ENCODE results near the gene RASA3. TPM values are rescaled to one million over a fixed set of nuclear protein-coding genes. Genes with fewer than 3 reads are reported as not detected.

RASA3 gene
- polyA plus RNA-seq, 1 donor from 2014 or later: 8.5 TPM

DNA sequence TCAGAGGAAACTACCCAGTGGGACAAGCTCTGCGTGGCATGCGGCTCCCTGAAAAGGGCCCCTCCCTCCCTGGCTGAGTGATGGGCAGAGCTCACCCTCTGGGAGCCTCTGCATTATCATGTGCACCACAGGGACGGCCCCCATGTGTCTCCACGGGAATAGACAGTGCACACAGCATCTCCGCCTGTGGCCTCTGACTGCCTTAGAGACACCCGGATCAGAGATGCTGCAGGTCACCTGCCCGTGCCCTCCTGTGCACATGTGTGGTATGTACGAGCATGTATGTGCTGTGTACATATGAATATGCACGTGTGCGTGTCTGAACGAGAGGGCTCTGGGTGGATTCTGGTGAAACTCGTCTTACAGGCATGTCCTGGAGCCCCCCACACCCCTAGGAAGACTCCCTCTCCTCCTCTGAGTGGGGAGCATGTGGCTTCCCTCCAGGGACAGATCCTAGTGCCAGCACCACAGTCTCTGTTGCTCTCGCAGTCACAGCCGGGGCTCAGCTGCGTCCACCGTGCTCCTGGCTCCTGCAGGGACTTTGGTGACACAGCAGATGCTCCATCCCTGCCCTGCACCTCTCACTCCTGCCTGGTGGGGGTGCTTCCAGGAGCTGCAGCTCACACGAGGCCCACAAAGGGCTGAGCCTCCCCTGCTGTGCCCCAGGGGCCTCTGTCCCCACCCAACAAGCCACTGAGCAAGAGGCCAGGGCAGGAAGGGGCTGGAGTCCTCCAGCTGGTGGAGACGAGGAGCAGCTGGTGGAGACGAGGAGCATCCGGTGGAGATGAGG, 178.2 kb downstream of the RASA3 start:
- Histone ChIP-seq H3K4me2 (ENCODE audit: low read length) (no peak overlapping the region), H3F3A (ENCODE audit: insufficient read depth, low read length, poor library complexity, severe bottlenecking) (no peaks in the 10 kb centered on the region), H3K9me3 (ENCODE audit: low read length) (no peaks in the 10 kb centered on the region), H4K20me1 (ENCODE audit: insufficient read depth) (no peaks in the 10 kb centered on the region), H2AFZ (ENCODE audit: low read depth, low read length) (no peak overlapping the region), H3K9me2 (ENCODE audit: insufficient read depth, low read length) (no peaks in the 10 kb centered on the region), H3K79me2 (replicated peaks; ENCODE audit: insufficient read depth, low read length) (no peaks in the 10 kb centered on the region), H3K9ac (ENCODE audit: low read length) (no peak overlapping the region), H3K36me3 (ENCODE audit: insufficient read depth, low read length) (no peaks in the 10 kb centered on the region), H3K4me3 (ENCODE audit: low read length) (no peak overlapping the region), H3K27ac (ENCODE audit: low read length) (no peak overlapping the region), H3K27me3 (ENCODE audit: insufficient read depth, low read depth, low read length) (no peaks in the 10 kb centered on the region)
- TF ChIP-seq, protein P1, sequence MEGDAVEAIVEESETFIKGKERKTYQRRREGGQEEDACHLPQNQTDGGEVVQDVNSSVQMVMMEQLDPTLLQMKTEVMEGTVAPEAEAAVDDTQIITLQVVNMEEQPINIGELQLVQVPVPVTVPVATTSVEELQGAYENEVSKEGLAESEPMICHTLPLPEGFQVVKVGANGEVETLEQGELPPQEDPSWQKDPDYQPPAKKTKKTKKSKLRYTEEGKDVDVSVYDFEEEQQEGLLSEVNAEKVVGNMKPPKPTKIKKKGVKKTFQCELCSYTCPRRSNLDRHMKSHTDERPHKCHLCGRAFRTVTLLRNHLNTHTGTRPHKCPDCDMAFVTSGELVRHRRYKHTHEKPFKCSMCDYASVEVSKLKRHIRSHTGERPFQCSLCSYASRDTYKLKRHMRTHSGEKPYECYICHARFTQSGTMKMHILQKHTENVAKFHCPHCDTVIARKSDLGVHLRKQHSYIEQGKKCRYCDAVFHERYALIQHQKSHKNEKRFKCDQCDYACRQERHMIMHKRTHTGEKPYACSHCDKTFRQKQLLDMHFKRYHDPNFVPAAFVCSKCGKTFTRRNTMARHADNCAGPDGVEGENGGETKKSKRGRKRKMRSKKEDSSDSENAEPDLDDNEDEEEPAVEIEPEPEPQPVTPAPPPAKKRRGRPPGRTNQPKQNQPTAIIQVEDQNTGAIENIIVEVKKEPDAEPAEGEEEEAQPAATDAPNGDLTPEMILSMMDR (IDR thresholded peaks at IDR 0.05; ENCODE audit: poor library complexity, severe bottlenecking): no peak
- TF ChIP-seq EP300 (conservative IDR thresholded peaks at IDR 0.05; ENCODE audit: poor library complexity, severe bottlenecking) (no peak), RAD21 (conservative IDR thresholded peaks at IDR 0.05) (no peak), EZH2 (IDR thresholded peaks at IDR 0.05; ENCODE audit: borderline replicate concordance, insufficient read depth, low read length, poor library complexity, severe bottlenecking) (no peak), SMC3 (conservative IDR thresholded peaks at IDR 0.05; ENCODE audit: poor library complexity) (no peak), TAF1 (IDR thresholded peaks at IDR 0.05; ENCODE audit: low read depth) (no peak), MXI1 (conservative IDR thresholded peaks at IDR 0.05; ENCODE audit: poor library complexity, severe bottlenecking) (no peak), POLR2AphosphoS5 (IDR thresholded peaks at IDR 0.05) (no peak)
- TF ChIP-seq, protein P2, sequence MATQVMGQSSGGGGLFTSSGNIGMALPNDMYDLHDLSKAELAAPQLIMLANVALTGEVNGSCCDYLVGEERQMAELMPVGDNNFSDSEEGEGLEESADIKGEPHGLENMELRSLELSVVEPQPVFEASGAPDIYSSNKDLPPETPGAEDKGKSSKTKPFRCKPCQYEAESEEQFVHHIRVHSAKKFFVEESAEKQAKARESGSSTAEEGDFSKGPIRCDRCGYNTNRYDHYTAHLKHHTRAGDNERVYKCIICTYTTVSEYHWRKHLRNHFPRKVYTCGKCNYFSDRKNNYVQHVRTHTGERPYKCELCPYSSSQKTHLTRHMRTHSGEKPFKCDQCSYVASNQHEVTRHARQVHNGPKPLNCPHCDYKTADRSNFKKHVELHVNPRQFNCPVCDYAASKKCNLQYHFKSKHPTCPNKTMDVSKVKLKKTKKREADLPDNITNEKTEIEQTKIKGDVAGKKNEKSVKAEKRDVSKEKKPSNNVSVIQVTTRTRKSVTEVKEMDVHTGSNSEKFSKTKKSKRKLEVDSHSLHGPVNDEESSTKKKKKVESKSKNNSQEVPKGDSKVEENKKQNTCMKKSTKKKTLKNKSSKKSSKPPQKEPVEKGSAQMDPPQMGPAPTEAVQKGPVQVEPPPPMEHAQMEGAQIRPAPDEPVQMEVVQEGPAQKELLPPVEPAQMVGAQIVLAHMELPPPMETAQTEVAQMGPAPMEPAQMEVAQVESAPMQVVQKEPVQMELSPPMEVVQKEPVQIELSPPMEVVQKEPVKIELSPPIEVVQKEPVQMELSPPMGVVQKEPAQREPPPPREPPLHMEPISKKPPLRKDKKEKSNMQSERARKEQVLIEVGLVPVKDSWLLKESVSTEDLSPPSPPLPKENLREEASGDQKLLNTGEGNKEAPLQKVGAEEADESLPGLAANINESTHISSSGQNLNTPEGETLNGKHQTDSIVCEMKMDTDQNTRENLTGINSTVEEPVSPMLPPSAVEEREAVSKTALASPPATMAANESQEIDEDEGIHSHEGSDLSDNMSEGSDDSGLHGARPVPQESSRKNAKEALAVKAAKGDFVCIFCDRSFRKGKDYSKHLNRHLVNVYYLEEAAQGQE (IDR thresholded peaks at IDR 0.05; ENCODE audit: borderline replicate concordance): no peak

DNA sequence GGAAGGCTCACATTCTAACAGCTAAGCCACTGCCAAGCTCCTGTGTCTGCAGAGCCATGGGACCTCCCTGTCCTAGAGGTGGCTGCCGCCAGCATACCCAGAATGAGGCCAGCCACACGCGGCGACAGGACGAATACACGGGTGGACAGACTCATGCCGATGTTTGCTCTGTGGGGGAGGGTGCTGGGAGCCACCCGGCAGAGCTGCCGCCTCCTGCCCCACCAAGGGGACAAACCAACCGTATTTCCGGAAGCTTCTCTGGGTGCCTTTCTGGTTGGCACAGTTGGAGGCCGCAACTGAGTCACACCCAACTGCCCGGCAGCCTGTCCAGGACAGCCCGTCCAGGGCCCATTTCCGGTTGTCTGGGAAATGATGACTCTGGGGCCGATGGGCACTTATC, 178.9 kb downstream of the RASA3 start:
- TF ChIP-seq SMC3 (conservative IDR thresholded peaks at IDR 0.05; ENCODE audit: poor library complexity): no peak
- no peak for TF ChIP-seq MXI1 (conservative IDR thresholded peaks at IDR 0.05; ENCODE audit: poor library complexity, severe bottlenecking)
- TF ChIP-seq POLR2AphosphoS5 (IDR thresholded peaks at IDR 0.05): no peak
- no peak for TF ChIP-seq RAD21 (conservative IDR thresholded peaks at IDR 0.05)
- no peak for TF ChIP-seq EZH2 (IDR thresholded peaks at IDR 0.05; ENCODE audit: borderline replicate concordance, insufficient read depth, low read length, poor library complexity, severe bottlenecking)
- TF ChIP-seq, protein P1 (IDR thresholded peaks at IDR 0.05; ENCODE audit: poor library complexity, severe bottlenecking): no peak
- TF ChIP-seq, protein P2 (IDR thresholded peaks at IDR 0.05; ENCODE audit: borderline replicate concordance): no peak
- no peak for TF ChIP-seq TAF1 (IDR thresholded peaks at IDR 0.05; ENCODE audit: low read depth)
- no peak for TF ChIP-seq EP300 (conservative IDR thresholded peaks at IDR 0.05; ENCODE audit: poor library complexity, severe bottlenecking)
- no peak overlapping the region for H3K27ac ChIP-seq (ENCODE audit: low read length)
- H3K9me2 ChIP-seq (ENCODE audit: insufficient read depth, low read length): no peaks in the 10 kb centered on the region
- H3K4me2 ChIP-seq (ENCODE audit: low read length): no peak overlapping the region
- no peaks in the 10 kb centered on the region for H3K79me2 ChIP-seq (replicated peaks; ENCODE audit: insufficient read depth, low read length)
- no peaks in the 10 kb centered on the region for H3K27me3 ChIP-seq (ENCODE audit: insufficient read depth, low read depth, low read length)
- H3F3A ChIP-seq (ENCODE audit: insufficient read depth, low read length, poor library complexity, severe bottlenecking): no peaks in the 10 kb centered on the region
- no peak overlapping the region for H3K9ac ChIP-seq (ENCODE audit: low read length)
- no peak overlapping the region for H3K4me3 ChIP-seq (ENCODE audit: low read length)
- no peaks in the 10 kb centered on the region for H3K36me3 ChIP-seq (ENCODE audit: insufficient read depth, low read length)
- no peaks in the 10 kb centered on the region for H4K20me1 ChIP-seq (ENCODE audit: insufficient read depth)
- no peak overlapping the region for H2AFZ ChIP-seq (ENCODE audit: low read depth, low read length)
- H3K9me3 ChIP-seq (ENCODE audit: low read length): no peaks in the 10 kb centered on the region
